CD14-positive monocyte (primary cell): ENCODE data around the gene PPP1R17. TPM values are rescaled to one million over a fixed set of nuclear protein-coding genes. Genes with fewer than 3 reads are reported as not detected.

Experiments used
- DNase-seq, 3 donors: peaks; one replicate each; pipeline ENCODE4 v3.0.0-alpha.2; 2011 to 2022
- H2AFZ ChIP-seq: 2 replicates; pipeline ENCODE4 v1.6.0; 2012; ENCODE audit warnings: mild to moderate bottlenecking, low read depth, low read length, inconsistent platforms; ENCODE audit not compliant: insufficient read depth, poor library complexity, severe bottlenecking
- H3K27ac ChIP-seq, 2 donors: 1 replicate in 1 of 2; 2 replicates in 1 of 2; pipeline ENCODE4 v1.5.1; 2012 to 2013; ENCODE audit warnings: low read length in 2 of 2, control low read depth in 1 of 2, inconsistent platforms in 1 of 2, low read depth in 1 of 2, mild to moderate bottlenecking in 1 of 2
- H3K27me3 ChIP-seq, 2 donors: one replicate each; pipeline versions ENCODE4 v1.6.0 to v1.6.1; 2011 to 2013; ENCODE audit warnings: low read length in 2 of 2; ENCODE audit not compliant: control insufficient read depth in 2 of 2, insufficient read depth in 2 of 2
- H3K36me3 ChIP-seq, 2 donors: replicated peaks in 1 of 2; 1 replicate in 1 of 2; 2 replicates in 1 of 2; pipeline versions ENCODE4 v1.5.1 to v1.6.1; 2012 to 2013; ENCODE audit warnings: low read length in 2 of 2, control low read depth in 1 of 2, inconsistent platforms in 1 of 2, mild to moderate bottlenecking in 1 of 2; ENCODE audit not compliant: insufficient read depth in 2 of 2, control insufficient read depth in 1 of 2
- H3K4me1 ChIP-seq, 2 donors: 1 replicate in 1 of 2; 2 replicates in 1 of 2; pipeline versions ENCODE4 v1.5.1 to v1.6.1; 2012 to 2013; ENCODE audit warnings: low read length in 2 of 2, control low read depth in 1 of 2, inconsistent platforms in 1 of 2, mild to moderate bottlenecking in 1 of 2, moderate library complexity in 1 of 2; ENCODE audit not compliant: insufficient read depth in 2 of 2, control insufficient read depth in 1 of 2
- H3K4me2 ChIP-seq: replicated peaks from 2 replicates; pipeline ENCODE3; 2012; ENCODE audit warnings: low read length, moderate library complexity, mild to moderate bottlenecking; ENCODE audit not compliant: poor library complexity, severe bottlenecking; ENCODE audit errors: extremely low read depth
- H3K4me3 ChIP-seq, 3 experiments: fragments of 200-600 bp in 1 of 3; sonication (generic) in 1 of 3; replicated peaks in 1 of 3; 1 replicate in 2 of 3; 2 replicates in 1 of 3; pipeline ENCODE4 v1.5.1; 2011 to 2013; ENCODE audit warnings: low read length in 3 of 3, mild to moderate bottlenecking in 3 of 3, control low read depth in 2 of 3, low read depth in 2 of 3, inconsistent platforms in 1 of 3, moderate library complexity in 1 of 3
- H3K79me2 ChIP-seq: 2 replicates; pipeline ENCODE4 v1.6.0; 2012; ENCODE audit warnings: mild to moderate bottlenecking, control low read depth, inconsistent platforms, low read length, moderate library complexity; ENCODE audit not compliant: insufficient read depth
- H3K9ac ChIP-seq: 2 replicates; pipeline ENCODE4 v1.6.0; 2017; ENCODE audit warnings: low read length, mild to moderate bottlenecking; ENCODE audit not compliant: insufficient read depth, poor library complexity, severe bottlenecking
- H3K9me3 ChIP-seq, 2 donors: replicated peaks in 1 of 2; 1 replicate in 1 of 2; 2 replicates in 1 of 2; pipeline versions ENCODE4 v1.5.1 to v1.6.1; 2012 to 2013; ENCODE audit warnings: low read length in 2 of 2, control low read depth in 1 of 2; ENCODE audit not compliant: control insufficient read depth in 1 of 2, insufficient read depth in 1 of 2
- H4K20me1 ChIP-seq: 2 replicates; pipeline ENCODE4 v1.6.0; 2012; ENCODE audit warnings: mild to moderate bottlenecking, low read length, control low read depth, moderate library complexity; ENCODE audit not compliant: insufficient read depth
- H3K27ac Mint-ChIP-seq, 7 donors: one replicate each; pipeline ENCODE4 v1.8.0; 2020; ENCODE audit warnings: mild to moderate bottlenecking in 7 of 7, mixed read lengths in 7 of 7, moderate library complexity in 6 of 7, inconsistent platforms in 2 of 7
- H3K27me3 Mint-ChIP-seq, 3 donors: one replicate each; pipeline ENCODE4 v1.8.0; 2021 to 2022; ENCODE audit warnings: low read depth in 3 of 3, mild to moderate bottlenecking in 3 of 3, mixed read lengths in 3 of 3, moderate library complexity in 3 of 3, inconsistent platforms in 1 of 3
- H3K36me3 Mint-ChIP-seq, 2 donors: one replicate each; pipeline ENCODE4 v1.8.0; 2020; ENCODE audit warnings: mixed read lengths in 2 of 2, inconsistent platforms in 1 of 2, mild to moderate bottlenecking in 1 of 2
- H3K4me1 Mint-ChIP-seq: one replicate; pipeline ENCODE4 v1.8.0; 2020; ENCODE audit warnings: mild to moderate bottlenecking, mixed read lengths
- H3K4me3 Mint-ChIP-seq, 2 donors: one replicate each; pipeline ENCODE4 v1.8.0; 2020; ENCODE audit warnings: mild to moderate bottlenecking in 2 of 2, mixed read lengths in 2 of 2, moderate library complexity in 1 of 2
- H3K9me3 Mint-ChIP-seq, 7 donors: one replicate each; pipeline ENCODE4 v1.8.0; 2020 to 2022; ENCODE audit warnings: mixed read lengths in 7 of 7, mild to moderate bottlenecking in 6 of 7, moderate library complexity in 6 of 7, inconsistent platforms in 2 of 7
- CTCF ChIP-seq: fragments of 200-600 bp; IDR thresholded peaks from one replicate; pipeline ENCODE4 v1.8.0; 2022; ENCODE audit warnings: antibody characterized with exemption, mild to moderate bottlenecking
- WGBS: methylation state at CpG from one replicate; pipeline ENCODE4 v1.1.5; 2013; ENCODE audit warnings: missing lambda C conversion rate; ENCODE audit not compliant: insufficient coverage; 5-methylcytosine and 5-hydroxymethylcytosine counted together
- intact Hi-C, 2 donors: fragments of 100-400 bp; cut with micrococcal nuclease; formaldehyde crosslinking; loops; one replicate each; pipeline versions ENCODE4 v1.15.0 to v1.15.1; 2023
- polyA plus RNA-seq, 3 donors: library from polyadenylated mRNA; depleted of rRNA in 1 of 3; unstranded in 2 of 3; stranded (reverse) in 1 of 3; fragments of 300-500 nt in 2 of 3; fragments of >200 nt in 1 of 3; fragmentation: Illumina TruSeq in 2 of 3; gene quantifications; 1 replicate in 2 of 3; 2 replicates in 1 of 3; pipeline ENCODE4 v1.2.3, GENCODE V29; 2012 to 2021

PPP1R17 gene
- polyA plus RNA-seq, 3 donors: 0.20 to 2.0 (median 0.85) TPM

GRCh38 chr7:31707089-31707488, 20.1 kb downstream of the PPP1R17 start:
- intact Hi-C loops: no loop called here
- H3K27me3 ChIP-seq: peaks cover 3 to 7% of the 10 kb centered on the region in 2 donors
- no peak overlapping the region for H2AFZ ChIP-seq
- no peak overlapping the region for H3K27ac Mint-ChIP-seq
- H3K9ac ChIP-seq: no peak overlapping the region
- H3K9me3 ChIP-seq: no peaks in the 10 kb centered on the region
- H3K4me3 ChIP-seq: no peak overlapping the region
- H3K36me3 Mint-ChIP-seq: no peaks in the 10 kb centered on the region
- H3K4me1 ChIP-seq: peaks cover 8 to 10% of the 10 kb centered on the region in 2 donors
- no peaks in the 10 kb centered on the region for H4K20me1 ChIP-seq
- peaks cover 6 to 19% (median 7%) of the 10 kb centered on the region in 3 donors for H3K27me3 Mint-ChIP-seq
- DNase-seq: no peak
- H3K9me3 Mint-ChIP-seq: peaks cover 0 to 3% (median 3%) of the 10 kb centered on the region in 7 donors
- H3K4me2 ChIP-seq: no peak overlapping the region
- 0% methylated on average over 1 of the region's 5 CpGs for WGBS
- no peak for TF ChIP-seq CTCF
- no peaks in the 10 kb centered on the region for H3K79me2 ChIP-seq
- no peak overlapping the region for H3K4me3 Mint-ChIP-seq
- no peaks in the 10 kb centered on the region for H3K36me3 ChIP-seq
- peaks cover 8% of the 10 kb centered on the region for H3K4me1 Mint-ChIP-seq
- no peak overlapping the region for H3K27ac ChIP-seq

- WGBS: no CpG with 5 or more reads among the region's 1 CpG
- no peak for DNase-seq
- no peak overlapping the region for H3K9ac ChIP-seq
- no peak overlapping the region for H3K27ac ChIP-seq
- H4K20me1 ChIP-seq: no peaks in the 10 kb centered on the region
- H2AFZ ChIP-seq: no peak overlapping the region
- H3K79me2 ChIP-seq: no peaks in the 10 kb centered on the region
- peaks cover 6 to 19% (median 7%) of the 10 kb centered on the region in 3 donors for H3K27me3 Mint-ChIP-seq
- no peak overlapping the region for H3K4me3 ChIP-seq
- no peak for TF ChIP-seq CTCF
- H3K4me1 ChIP-seq: no peaks in the 10 kb centered on the region
- H3K4me2 ChIP-seq: no peak overlapping the region
- peaks cover 0 to 7% of the 10 kb centered on the region in 2 donors for H3K9me3 ChIP-seq
- H3K27me3 ChIP-seq: peaks cover 2 to 3% of the 10 kb centered on the region in 2 donors
- no peak overlapping the region for H3K27ac Mint-ChIP-seq
- peaks cover 3 to 19% (median 7%) of the 10 kb centered on the region in 7 donors for H3K9me3 Mint-ChIP-seq
- no peaks in the 10 kb centered on the region for H3K36me3 ChIP-seq
- peak overlapping the region in 1 of 2 donors; percentile 35 for H3K4me3 Mint-ChIP-seq
- intact Hi-C loops: no loop called here
- no peaks in the 10 kb centered on the region for H3K4me1 Mint-ChIP-seq
- H3K36me3 Mint-ChIP-seq: no peaks in the 10 kb centered on the region
Measured at GRCh38 chr7:31710171-31710570, 23.2 kb downstream of the PPP1R17 start.
